ENCODE data around the gene CERS1.

The CERS1 gene

GRCh38 chr19:18847549-18848463 lies 48.2 kb downstream of the CERS1 start:
- Histone ChIP-seq H2AFZ (ENCODE audit: low read depth) (no peak overlapping the region), H3K9ac (no peak overlapping the region), H3K4me3 (IDR thresholded peaks at IDR 0.05; ENCODE audit: insufficient read depth, low read depth, low read length) (no peak overlapping the region), H4K20me1 (ENCODE audit: insufficient read depth) (peaks cover 68% of the 10 kb centered on the region), H3K27ac (no peak overlapping the region), H3K36me3 (ENCODE audit: insufficient read depth) (no peaks in the 10 kb centered on the region; the same call in 1 of the 2 replicates), H3K4me1 (ENCODE audit: low read depth, poor library complexity, severe bottlenecking) (peaks cover 74% of the 10 kb centered on the region), H3K27me3 (ENCODE audit: insufficient read depth, low read depth) (no peaks in the 10 kb centered on the region), H3K4me2 (no peak overlapping the region), H3K79me2 (ENCODE audit: insufficient read depth, low read depth) (peaks cover 61% of the 10 kb centered on the region)
- TF ChIP-seq, protein P1, sequence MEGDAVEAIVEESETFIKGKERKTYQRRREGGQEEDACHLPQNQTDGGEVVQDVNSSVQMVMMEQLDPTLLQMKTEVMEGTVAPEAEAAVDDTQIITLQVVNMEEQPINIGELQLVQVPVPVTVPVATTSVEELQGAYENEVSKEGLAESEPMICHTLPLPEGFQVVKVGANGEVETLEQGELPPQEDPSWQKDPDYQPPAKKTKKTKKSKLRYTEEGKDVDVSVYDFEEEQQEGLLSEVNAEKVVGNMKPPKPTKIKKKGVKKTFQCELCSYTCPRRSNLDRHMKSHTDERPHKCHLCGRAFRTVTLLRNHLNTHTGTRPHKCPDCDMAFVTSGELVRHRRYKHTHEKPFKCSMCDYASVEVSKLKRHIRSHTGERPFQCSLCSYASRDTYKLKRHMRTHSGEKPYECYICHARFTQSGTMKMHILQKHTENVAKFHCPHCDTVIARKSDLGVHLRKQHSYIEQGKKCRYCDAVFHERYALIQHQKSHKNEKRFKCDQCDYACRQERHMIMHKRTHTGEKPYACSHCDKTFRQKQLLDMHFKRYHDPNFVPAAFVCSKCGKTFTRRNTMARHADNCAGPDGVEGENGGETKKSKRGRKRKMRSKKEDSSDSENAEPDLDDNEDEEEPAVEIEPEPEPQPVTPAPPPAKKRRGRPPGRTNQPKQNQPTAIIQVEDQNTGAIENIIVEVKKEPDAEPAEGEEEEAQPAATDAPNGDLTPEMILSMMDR (conservative IDR thresholded peaks at IDR 0.05; ENCODE audit: low read depth, low read length): peak; percentile 56

GRCh38 chr19:18846862-18847548 lies 49.0 kb downstream of the CERS1 start:
- Histone ChIP-seq H3K79me2 (ENCODE audit: insufficient read depth, low read depth) (peaks cover 64% of the 10 kb centered on the region), H3K4me3 (IDR thresholded peaks at IDR 0.05; ENCODE audit: insufficient read depth, low read depth, low read length) (no peak overlapping the region), H3K27ac (no peak overlapping the region), H2AFZ (ENCODE audit: low read depth) (no peak overlapping the region), H4K20me1 (ENCODE audit: insufficient read depth) (peaks cover 70% of the 10 kb centered on the region), H3K4me1 (ENCODE audit: low read depth, poor library complexity, severe bottlenecking) (peaks cover 82% of the 10 kb centered on the region), H3K36me3 (ENCODE audit: insufficient read depth) (no peaks in the 10 kb centered on the region; the same call in 1 of the 2 replicates), H3K27me3 (ENCODE audit: insufficient read depth, low read depth) (no peaks in the 10 kb centered on the region), H3K9ac (no peak overlapping the region), H3K4me2 (no peak overlapping the region; the same call in 1 of the 2 replicates)
- TF ChIP-seq, protein P1 (conservative IDR thresholded peaks at IDR 0.05; ENCODE audit: low read depth, low read length): peak; percentile 84

GRCh38 chr19:18845961-18846360 lies 50.0 kb downstream of the CERS1 start:
- Histone ChIP-seq H2AFZ (ENCODE audit: low read depth) (no peak overlapping the region), H3K79me2 (ENCODE audit: insufficient read depth, low read depth) (peaks cover 75% of the 10 kb centered on the region), H3K9ac (no peak overlapping the region), H3K4me3 (IDR thresholded peaks at IDR 0.05; ENCODE audit: insufficient read depth, low read depth, low read length) (no peak overlapping the region), H3K36me3 (ENCODE audit: insufficient read depth) (no peaks in the 10 kb centered on the region), H4K20me1 (ENCODE audit: insufficient read depth) (peaks cover 76% of the 10 kb centered on the region), H3K4me2 (no peak overlapping the region), H3K27ac (no peak overlapping the region), H3K4me1 (ENCODE audit: low read depth, poor library complexity, severe bottlenecking) (peaks cover 92% of the 10 kb centered on the region), H3K27me3 (ENCODE audit: insufficient read depth, low read depth) (no peaks in the 10 kb centered on the region)
- TF ChIP-seq, protein P1 (conservative IDR thresholded peaks at IDR 0.05; ENCODE audit: low read depth, low read length): no peak

DNA sequence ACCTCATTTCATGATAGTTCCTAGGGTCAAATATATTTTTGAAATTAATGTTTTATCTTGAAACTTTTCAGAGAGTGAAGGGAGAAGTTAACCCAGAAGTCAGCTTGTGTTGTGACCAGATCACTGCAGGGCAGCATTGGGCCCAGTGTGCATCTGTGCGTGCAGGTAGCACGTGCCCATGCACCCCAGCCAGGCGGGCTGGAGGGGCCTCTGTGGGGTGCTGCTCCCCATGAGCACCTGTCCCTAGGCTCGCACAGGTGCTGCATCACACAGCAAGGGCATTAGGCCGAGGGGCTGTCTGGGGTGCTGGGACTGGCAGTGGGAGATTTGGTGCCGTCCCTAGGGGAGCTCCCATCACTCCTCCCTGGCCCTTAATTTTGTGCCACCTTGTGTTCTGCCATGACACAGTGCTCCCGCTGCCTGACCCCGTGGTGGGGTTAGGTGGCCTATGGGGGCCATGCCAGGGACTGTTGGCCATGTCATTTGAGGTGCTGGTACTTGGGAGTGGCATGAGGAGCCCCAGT lies 51.1 kb downstream of the CERS1 start:
- no peaks in the 10 kb centered on the region for H3K36me3 ChIP-seq (ENCODE audit: insufficient read depth)

More for the DNA sequence above, 51.1 kb downstream of the CERS1 start:
- H3K4me1 ChIP-seq (ENCODE audit: low read depth, poor library complexity, severe bottlenecking): peaks cover 98% of the 10 kb centered on the region
- peak overlapping the region; percentile 46; the same call in 1 of the 2 replicates for H3K4me2 ChIP-seq
- no peak overlapping the region for H3K9ac ChIP-seq
- H3K4me3 ChIP-seq (IDR thresholded peaks at IDR 0.05; ENCODE audit: insufficient read depth, low read depth, low read length): no peak overlapping the region
- H2AFZ ChIP-seq (ENCODE audit: low read depth): no peak overlapping the region
- H3K79me2 ChIP-seq (ENCODE audit: insufficient read depth, low read depth): peaks cover 86% of the 10 kb centered on the region
- H3K27me3 ChIP-seq (ENCODE audit: insufficient read depth, low read depth): no peaks in the 10 kb centered on the region
- no peak overlapping the region for H3K27ac ChIP-seq
- TF ChIP-seq, protein P1 (conservative IDR thresholded peaks at IDR 0.05; ENCODE audit: low read depth, low read length): no peak
- peaks cover 70% of the 10 kb centered on the region for H4K20me1 ChIP-seq (ENCODE audit: insufficient read depth)

All from KMS-11 (cell line).